Mucosa of stomach (tissue), 1 donor: Measurements from ENCODE around the gene KLHL29.

ENCODE experiments used
- H3K27me3 ChIP-seq: one replicate; pipeline ENCODE4 v1.7.0; 2013; ENCODE audit warnings: mild to moderate bottlenecking, low read length; ENCODE audit not compliant: control insufficient read depth, insufficient read depth
- H3K36me3 ChIP-seq: one replicate; pipeline ENCODE4 v1.7.0; 2013; ENCODE audit warnings: low read length; ENCODE audit not compliant: control insufficient read depth, insufficient read depth
- H3K4me1 ChIP-seq: one replicate; pipeline ENCODE4 v1.7.0; 2013; ENCODE audit warnings: mild to moderate bottlenecking, low read length; ENCODE audit not compliant: control insufficient read depth, insufficient read depth
- H3K4me3 ChIP-seq: one replicate; pipeline ENCODE4 v1.7.0; 2013; ENCODE audit warnings: low read length
- H3K9ac ChIP-seq: one replicate; pipeline ENCODE4 v1.7.0; 2013; ENCODE audit warnings: mild to moderate bottlenecking, low read length, moderate library complexity
- H3K9me3 ChIP-seq: one replicate; pipeline ENCODE4 v1.7.0; 2013; ENCODE audit warnings: mild to moderate bottlenecking, low read length, moderate library complexity; ENCODE audit not compliant: control insufficient read depth
- donor health status: Pancreatic carcinoma.

The KLHL29 gene

DNA sequence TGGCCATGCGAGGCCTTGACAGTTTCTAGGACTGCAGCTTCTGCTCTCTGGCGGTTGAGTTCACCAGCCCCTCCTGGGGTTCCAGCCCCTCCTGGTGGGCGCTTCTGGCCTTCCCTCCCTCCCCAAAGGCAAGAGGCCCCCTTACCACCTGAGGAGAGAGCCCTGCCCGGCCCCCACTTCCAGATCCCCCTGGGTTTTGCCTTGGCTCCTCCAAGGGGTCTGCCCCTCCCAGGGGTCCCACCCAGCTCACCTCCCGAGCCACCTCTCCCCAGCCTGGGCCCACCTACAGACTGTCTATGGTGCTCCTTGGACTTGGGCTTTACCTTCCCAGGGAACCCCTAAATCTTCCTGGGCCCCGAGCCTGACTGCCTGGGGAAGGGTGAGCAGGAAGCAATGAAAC lies 277.5 kb downstream of the KLHL29 start:
- H3K4me1 ChIP-seq: no peaks in the 10 kb centered on the region
- no peaks in the 10 kb centered on the region for H3K36me3 ChIP-seq
- H3K9ac ChIP-seq: no peak overlapping the region
- no peak overlapping the region for H3K4me3 ChIP-seq
- peaks cover 9% of the 10 kb centered on the region for H3K27me3 ChIP-seq
- H3K9me3 ChIP-seq: no peaks in the 10 kb centered on the region

GRCh38 chr2:23662941-23663920 lies 278.3 kb downstream of the KLHL29 start:
- Histone ChIP-seq H3K9ac (no peak overlapping the region), H3K9me3 (no peaks in the 10 kb centered on the region), H3K27me3 (peaks cover 9% of the 10 kb centered on the region), H3K4me1 (no peaks in the 10 kb centered on the region), H3K4me3 (no peak overlapping the region), H3K36me3 (no peaks in the 10 kb centered on the region)

DNA sequence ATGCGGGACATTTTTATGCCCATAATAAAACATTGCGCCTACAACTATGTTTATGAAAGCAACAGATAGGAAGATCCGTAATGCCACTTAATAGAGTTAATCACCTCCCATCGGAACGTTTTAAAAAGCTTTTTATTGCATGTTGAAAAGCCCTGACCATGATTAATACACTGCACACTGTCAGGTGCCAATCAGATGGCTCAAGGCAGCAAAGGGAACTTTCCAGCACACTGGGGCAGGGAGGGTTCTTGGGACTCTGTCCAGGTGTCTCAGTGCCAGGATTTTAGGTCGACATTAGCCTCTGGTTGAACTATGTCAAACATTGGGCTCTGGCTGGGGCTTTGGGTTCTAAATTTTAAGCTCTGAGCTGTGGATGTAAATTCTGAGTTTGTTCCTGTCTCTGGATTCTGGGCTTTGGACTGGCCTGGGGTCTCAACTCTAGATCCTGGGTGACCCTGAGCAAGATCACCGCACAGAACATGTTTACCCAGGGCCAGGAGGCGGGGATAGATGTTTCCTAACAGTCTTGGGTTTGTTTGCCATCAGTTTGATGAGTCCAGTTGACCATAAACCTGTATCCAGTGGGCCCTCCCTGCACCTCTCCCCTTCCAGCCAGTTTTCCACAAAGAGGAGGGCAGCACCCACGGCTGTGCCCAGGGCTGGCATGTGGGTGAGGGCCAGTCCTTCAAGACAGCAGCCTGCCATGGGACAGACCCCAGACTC lies 279.2 kb downstream of the KLHL29 start:
- Histone ChIP-seq H3K4me1 (no peaks in the 10 kb centered on the region), H3K36me3 (no peaks in the 10 kb centered on the region), H3K27me3 (peaks cover 9% of the 10 kb centered on the region), H3K4me3 (no peak overlapping the region), H3K9ac (no peak overlapping the region), H3K9me3 (no peaks in the 10 kb centered on the region)

GRCh38 chr2:23666241-23666979 lies 281.4 kb downstream of the KLHL29 start:
- no peak overlapping the region for H3K4me3 ChIP-seq
- H3K27me3 ChIP-seq: peaks cover 9% of the 10 kb centered on the region
- no peaks in the 10 kb centered on the region for H3K9me3 ChIP-seq
- H3K4me1 ChIP-seq: no peaks in the 10 kb centered on the region
- no peak overlapping the region for H3K9ac ChIP-seq
- H3K36me3 ChIP-seq: no peaks in the 10 kb centered on the region

DNA sequence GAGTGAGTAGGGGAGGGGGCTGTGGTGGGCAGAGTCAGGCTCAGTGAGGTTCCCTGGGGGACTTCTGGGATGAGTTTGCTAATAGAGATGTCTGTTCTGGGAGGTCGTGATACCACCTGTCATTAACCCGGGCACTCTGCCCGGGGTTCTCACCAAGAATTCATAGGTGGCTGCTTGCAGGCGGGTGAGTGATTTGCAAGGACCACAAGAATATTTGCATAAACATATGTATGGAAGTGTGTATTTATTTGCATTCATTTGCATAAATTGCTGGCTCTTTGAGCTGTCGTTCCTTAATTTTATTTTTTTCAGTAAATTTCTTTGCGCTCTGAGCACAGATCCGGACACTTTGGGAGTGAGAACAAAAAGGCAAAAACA lies 282.0 kb downstream of the KLHL29 start:
- H3K4me1 ChIP-seq: no peaks in the 10 kb centered on the region
- H3K4me3 ChIP-seq: no peak overlapping the region
- no peaks in the 10 kb centered on the region for H3K36me3 ChIP-seq

DNA sequence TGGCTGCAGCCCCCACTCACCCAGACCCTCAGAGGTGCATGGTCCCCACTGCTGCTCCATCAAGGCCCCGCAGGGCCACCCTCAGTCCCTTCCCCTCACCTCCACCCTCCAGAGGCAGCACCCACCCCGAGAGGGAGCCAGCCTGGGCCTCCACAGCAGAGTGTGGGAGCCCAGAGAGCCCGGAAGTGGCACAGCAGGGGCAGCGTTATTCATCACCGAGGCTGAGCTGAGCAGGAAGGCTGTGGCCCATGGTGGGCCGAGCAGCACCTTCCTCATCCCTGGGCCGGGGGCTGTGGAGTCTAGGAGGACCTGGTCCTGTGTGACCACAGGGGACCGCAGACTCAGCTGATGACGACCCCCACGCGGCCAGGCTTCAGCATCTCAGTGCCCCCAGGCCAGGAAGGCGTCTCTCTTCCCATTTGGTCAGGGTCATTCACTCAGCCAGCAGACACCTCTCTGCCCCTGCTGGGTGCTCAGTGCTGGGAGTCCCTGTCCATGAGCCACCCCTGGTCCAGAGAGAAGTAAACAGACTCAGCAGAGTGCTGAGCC lies 283.9 kb downstream of the KLHL29 start:
- H3K4me3 ChIP-seq: no peak overlapping the region
- H3K36me3 ChIP-seq: no peaks in the 10 kb centered on the region
- no peak overlapping the region for H3K9ac ChIP-seq
- H3K9me3 ChIP-seq: no peaks in the 10 kb centered on the region
- H3K4me1 ChIP-seq: no peaks in the 10 kb centered on the region
- no peaks in the 10 kb centered on the region for H3K27me3 ChIP-seq

More for the DNA sequence above, 282.0 kb downstream of the KLHL29 start:
- Histone ChIP-seq H3K27me3 (peaks cover 9% of the 10 kb centered on the region), H3K9ac (no peak overlapping the region), H3K9me3 (no peaks in the 10 kb centered on the region)

DNA sequence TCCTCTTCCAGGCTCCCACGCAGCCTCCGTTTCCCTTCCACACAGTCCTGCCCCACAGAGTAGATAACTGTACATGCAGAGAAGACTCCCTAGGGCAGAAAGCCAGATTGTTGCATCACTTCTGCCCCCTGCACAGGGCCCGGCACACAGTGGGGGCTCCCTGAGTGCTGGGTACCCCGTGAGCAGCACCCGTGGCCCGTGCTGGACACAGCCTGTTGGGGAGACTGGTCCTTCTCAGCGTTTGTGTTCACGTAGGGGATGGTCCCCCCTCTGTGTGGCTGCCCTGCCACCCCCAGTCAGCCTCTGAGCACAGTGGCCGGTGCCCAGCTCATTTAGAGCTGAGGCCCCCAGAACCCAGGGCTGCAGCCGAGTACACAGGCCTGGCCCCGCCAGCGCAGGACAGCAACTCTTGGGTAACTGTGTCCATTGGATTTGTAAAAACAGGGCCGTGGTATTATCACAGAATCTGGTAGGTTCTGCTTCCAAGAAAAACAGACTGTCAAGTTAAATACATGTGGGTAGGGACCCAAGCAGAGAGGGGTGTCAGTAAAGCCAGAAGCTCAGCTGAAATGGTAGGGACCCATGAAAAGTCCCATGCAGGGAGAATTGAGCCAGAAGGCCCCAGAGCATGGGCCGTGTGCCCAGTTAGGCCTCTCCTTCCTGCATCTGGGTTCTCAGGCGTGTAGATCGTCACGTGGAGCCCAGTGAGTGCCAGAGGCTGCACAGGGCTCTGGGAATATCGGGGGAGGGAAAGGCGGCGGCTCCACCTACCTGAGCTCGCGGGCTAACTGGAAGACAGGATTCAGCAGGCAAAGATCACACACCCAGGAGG lies 284.6 kb downstream of the KLHL29 start:
- no peaks in the 10 kb centered on the region for H3K4me1 ChIP-seq
- H3K9ac ChIP-seq: no peak overlapping the region
- H3K27me3 ChIP-seq: no peaks in the 10 kb centered on the region
- no peaks in the 10 kb centered on the region for H3K9me3 ChIP-seq
- no peaks in the 10 kb centered on the region for H3K36me3 ChIP-seq
- H3K4me3 ChIP-seq: no peak overlapping the region

- Histone ChIP-seq H3K9me3 (no peaks in the 10 kb centered on the region), H3K4me1 (no peaks in the 10 kb centered on the region), H3K36me3 (no peaks in the 10 kb centered on the region), H3K9ac (no peak overlapping the region), H3K27me3 (no peaks in the 10 kb centered on the region), H3K4me3 (no peak overlapping the region)
These were observed 285.2 kb downstream of the KLHL29 start for GRCh38 chr2:23670245-23670592.

DNA sequence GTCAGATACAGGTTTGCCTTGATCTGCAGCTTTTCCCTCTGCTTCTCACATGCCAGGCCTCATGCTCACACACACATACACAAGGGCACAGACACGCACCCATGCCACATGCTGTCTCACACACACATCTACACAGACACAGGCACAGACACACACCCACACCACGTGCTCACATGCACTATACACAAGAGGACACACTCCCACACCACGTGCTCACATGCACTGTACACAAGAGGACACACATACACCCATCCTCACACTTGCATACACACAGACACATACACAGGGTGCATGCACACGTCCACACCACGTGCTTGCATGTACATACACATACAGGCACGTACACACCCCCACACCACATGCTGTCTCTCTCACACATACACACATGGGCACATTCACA lies 288.1 kb downstream of the KLHL29 start:
- Histone ChIP-seq H3K9me3 (no peaks in the 10 kb centered on the region), H3K36me3 (no peaks in the 10 kb centered on the region), H3K9ac (no peak overlapping the region), H3K27me3 (no peaks in the 10 kb centered on the region), H3K4me1 (no peaks in the 10 kb centered on the region), H3K4me3 (no peak overlapping the region)

DNA sequence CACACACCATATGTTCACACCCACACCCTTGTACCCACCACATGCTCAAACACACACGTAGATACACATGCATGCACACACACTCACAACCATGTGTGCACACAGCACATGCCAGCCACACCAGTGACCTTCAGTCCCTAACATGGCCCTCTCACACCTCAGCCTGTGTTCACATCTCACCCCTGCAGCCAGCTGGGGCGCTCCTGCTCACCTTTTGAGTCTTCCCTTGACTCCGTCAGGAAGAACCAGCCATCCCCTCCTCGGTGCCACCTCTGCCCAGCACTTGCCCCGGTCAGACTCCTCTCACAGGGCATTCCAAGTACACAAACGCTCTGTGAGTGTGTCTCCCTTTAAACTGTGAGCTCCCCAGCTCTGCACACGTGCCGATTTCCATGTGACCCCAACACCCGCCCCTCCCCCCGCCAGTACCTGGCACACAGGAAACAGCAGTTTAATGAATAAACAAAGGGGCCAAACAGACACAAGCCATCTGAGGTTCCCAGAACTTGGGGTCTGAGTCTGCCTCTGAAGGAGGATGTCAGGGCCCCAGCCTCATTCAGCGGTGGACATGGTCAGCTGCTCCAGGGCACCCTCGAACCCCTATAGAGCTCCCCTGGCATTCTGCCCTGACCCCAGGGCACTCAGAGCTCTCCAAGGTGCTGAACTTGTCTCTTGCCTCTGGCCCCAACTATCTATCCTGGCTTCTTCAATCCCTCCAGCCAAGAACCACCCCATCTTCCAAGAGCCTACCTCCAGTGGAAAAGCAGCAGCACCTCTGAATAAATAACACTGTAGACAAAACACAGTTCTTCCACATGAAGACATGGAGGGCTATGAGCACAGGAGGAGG lies 289.1 kb downstream of the KLHL29 start:
- no peaks in the 10 kb centered on the region for H3K27me3 ChIP-seq
- no peaks in the 10 kb centered on the region for H3K9me3 ChIP-seq
- H3K4me3 ChIP-seq: no peak overlapping the region
- H3K36me3 ChIP-seq: no peaks in the 10 kb centered on the region
- no peak overlapping the region for H3K9ac ChIP-seq
- no peaks in the 10 kb centered on the region for H3K4me1 ChIP-seq
